Fibroblast of lung (primary cell): ENCODE measurements around the gene COQ3. TPM values are rescaled to one million over a fixed set of nuclear protein-coding genes. Genes with fewer than 3 reads are reported as not detected.

Experiments used
- DNase-seq, 2 donors: peaks; one replicate each; pipeline versions ENCODE4 v3.0.0 to v3.0.0-alpha.2; 2010; ENCODE audit warnings: low read depth in 2 of 2
- H2AFZ ChIP-seq: 2 replicates; pipeline ENCODE4 v1.5.1; 2012; ENCODE audit warnings: low read length, control low read depth, inconsistent platforms
- H3K27ac ChIP-seq: 2 replicates; pipeline ENCODE4 v1.5.1; 2011; ENCODE audit warnings: low read length, control low read depth; ENCODE audit not compliant: insufficient read depth
- H3K27me3 ChIP-seq: 2 replicates; pipeline ENCODE4 v1.5.1; 2011; ENCODE audit warnings: mild to moderate bottlenecking, low read length; ENCODE audit not compliant: control insufficient read depth, insufficient read depth
- H3K36me3 ChIP-seq: 2 replicates; pipeline ENCODE4 v1.5.1; 2011; ENCODE audit warnings: low read length; ENCODE audit not compliant: control insufficient read depth, insufficient read depth
- H3K4me1 ChIP-seq: 2 replicates; pipeline ENCODE4 v1.5.1; 2011; ENCODE audit warnings: low read length; ENCODE audit not compliant: control insufficient read depth, insufficient read depth; ENCODE audit errors: extremely low read depth
- H3K4me2 ChIP-seq: 2 replicates; pipeline ENCODE4 v1.5.1; 2011; ENCODE audit warnings: low read length, control low read depth; ENCODE audit not compliant: insufficient read depth; ENCODE audit errors: extremely low read depth
- H3K4me3 ChIP-seq, 4 experiments: fragments of 200-600 bp in 1 of 4; sonication (generic) in 1 of 4; replicated peaks in 1 of 4; 2 replicates each; pipeline ENCODE4 v1.5.1; 2011 to 2016; ENCODE audit warnings: low read length in 4 of 4, low read depth in 3 of 4, mild to moderate bottlenecking in 3 of 4, control low read depth in 2 of 4, inconsistent platforms in 1 of 4, mixed read lengths in 1 of 4; ENCODE audit not compliant: insufficient read depth in 1 of 4; ENCODE audit errors: control extremely low read depth in 1 of 4
- H3K79me2 ChIP-seq: 2 replicates; pipeline ENCODE4 v1.5.1; 2012; ENCODE audit warnings: mild to moderate bottlenecking, low read length, inconsistent platforms; ENCODE audit not compliant: control insufficient read depth, insufficient read depth
- H3K9ac ChIP-seq: 2 replicates; pipeline ENCODE4 v1.5.1; 2011; ENCODE audit warnings: mild to moderate bottlenecking, low read length, control low read depth; ENCODE audit not compliant: insufficient read depth
- H3K9me3 ChIP-seq: 2 replicates; pipeline ENCODE4 v1.5.1; 2012; ENCODE audit warnings: low read depth, low read length; ENCODE audit not compliant: control insufficient read depth, insufficient read depth
- H4K20me1 ChIP-seq: 2 replicates; pipeline ENCODE4 v1.5.1; 2011; ENCODE audit warnings: low read length; ENCODE audit not compliant: control insufficient read depth, insufficient read depth; ENCODE audit errors: extremely low read depth
- EZH2 ChIP-seq: IDR thresholded peaks from 2 replicates; pipeline ENCODE4 v1.5.1; 2012; ENCODE audit warnings: low read length, control low read depth, mild to moderate bottlenecking; ENCODE audit errors: missing control alignments
- polyA minus RNA-seq: library from RNA; depleted of rRNA, polyadenylated mRNA; stranded (reverse); fragments of >200 nt; gene quantifications from 2 replicates; pipeline ENCODE4 v1.2.3, GENCODE V29; 2011; ENCODE audit warnings: low replicate concordance
- polyA plus RNA-seq, 2 donors: library from polyadenylated mRNA; depleted of rRNA in 1 of 2; stranded (reverse) in 1 of 2; unstranded in 1 of 2; fragments of >200 nt; gene quantifications; 2 replicates each; pipeline ENCODE4 v1.2.1, GENCODE V29; 2011 to 2012; ENCODE audit warnings: missing spikeins in 1 of 2
- total RNA-seq: library from RNA; depleted of rRNA; stranded (reverse); fragments of >200 nt; gene quantifications from 2 replicates; pipeline ENCODE4 v1.2.1, GENCODE V29; 2014
- TF ChIP-seq, protein P1 (sequence below), 2 donors: IDR thresholded peaks in 1 of 2; conservative IDR thresholded peaks in 1 of 2; 1 replicate in 1 of 2; 2 replicates in 1 of 2; pipeline ENCODE4 v1.5.1; 2011 to 2012; ENCODE audit warnings: low read length in 2 of 2, control low read depth in 1 of 2, inconsistent platforms in 1 of 2, low read depth in 1 of 2, mild to moderate bottlenecking in 1 of 2

COQ3 gene, protein sequence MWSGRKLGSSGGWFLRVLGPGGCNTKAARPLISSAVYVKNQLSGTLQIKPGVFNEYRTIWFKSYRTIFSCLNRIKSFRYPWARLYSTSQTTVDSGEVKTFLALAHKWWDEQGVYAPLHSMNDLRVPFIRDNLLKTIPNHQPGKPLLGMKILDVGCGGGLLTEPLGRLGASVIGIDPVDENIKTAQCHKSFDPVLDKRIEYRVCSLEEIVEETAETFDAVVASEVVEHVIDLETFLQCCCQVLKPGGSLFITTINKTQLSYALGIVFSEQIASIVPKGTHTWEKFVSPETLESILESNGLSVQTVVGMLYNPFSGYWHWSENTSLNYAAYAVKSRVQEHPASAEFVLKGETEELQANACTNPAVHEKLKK
- total RNA-seq (4.6 and 5.3 TPM in 2 replicates), polyA plus RNA-seq (13.3 and 16.5 TPM in 2 replicates), polyA minus RNA-seq (1.1 TPM in 1 of 2 replicates, not detected in the other)
- polyA plus RNA-seq (2012): 10.9 and 13.9 TPM in 2 replicates

DNA sequence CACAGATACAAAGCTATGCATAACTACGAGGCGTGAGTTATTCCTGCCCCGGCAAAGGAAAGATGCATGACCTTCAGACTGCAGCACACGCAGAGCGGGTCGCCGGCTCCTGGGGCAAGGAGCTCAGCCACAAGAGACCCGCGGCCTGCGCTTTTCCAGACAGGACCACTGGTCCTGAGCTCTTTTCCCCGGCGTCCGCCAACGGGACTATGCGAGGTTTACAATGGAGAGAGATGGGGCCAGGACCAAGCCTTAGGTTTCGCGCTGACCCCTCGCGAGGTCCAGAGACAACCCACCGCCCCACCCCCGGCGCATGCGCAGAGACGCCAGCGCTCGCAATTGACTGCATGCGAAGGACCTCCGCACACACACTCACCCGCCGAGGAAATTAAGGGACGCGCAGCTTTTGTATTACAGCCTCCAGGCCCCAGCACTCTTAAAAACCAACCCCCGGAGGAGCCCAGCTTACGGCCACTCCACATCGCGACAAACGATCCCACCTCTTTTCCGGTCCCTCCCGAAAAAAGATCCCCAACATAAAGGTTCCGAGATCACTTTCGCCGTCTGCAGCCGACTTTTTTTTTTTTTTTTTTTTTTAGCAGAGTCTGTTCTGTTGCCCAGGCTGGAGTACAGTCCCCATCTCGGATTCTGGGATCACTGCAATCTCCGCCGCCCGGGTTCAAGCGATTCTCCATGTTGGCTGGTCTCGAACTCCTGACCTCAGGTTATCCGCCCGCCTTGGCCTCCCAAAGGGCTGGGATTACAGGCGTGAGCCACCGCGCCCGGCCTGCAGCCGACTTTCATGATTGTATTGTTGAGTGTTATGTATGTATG lies at the start of gene COQ3:
Gene COQ3, minus strand, starts transcription at position 498 of the 834 bp plus-strand sequence. Its CDS starts 16 bp downstream, at position 482.
- Histone ChIP-seq H3K79me2 (no peaks in the 10 kb centered on the region), H3K4me3 (peak within 1 kb of the TSS; percentile 85 to 93 (median 89)), H3K36me3 (no peaks in the 10 kb centered on the region), H3K4me2 (peak within 1 kb of the TSS; percentile 84), H3K9me3 (no peaks in the 10 kb centered on the region), H2AFZ (peak within 1 kb of the TSS; percentile 87), H4K20me1 (no peaks in the 10 kb centered on the region), H3K27me3 (no peaks in the 10 kb centered on the region), H3K9ac (peak within 1 kb of the TSS; percentile 93), H3K27ac (peak within 1 kb of the TSS; percentile 90), H3K4me1 (no peaks in the 10 kb centered on the region)
- TF ChIP-seq, protein P1, sequence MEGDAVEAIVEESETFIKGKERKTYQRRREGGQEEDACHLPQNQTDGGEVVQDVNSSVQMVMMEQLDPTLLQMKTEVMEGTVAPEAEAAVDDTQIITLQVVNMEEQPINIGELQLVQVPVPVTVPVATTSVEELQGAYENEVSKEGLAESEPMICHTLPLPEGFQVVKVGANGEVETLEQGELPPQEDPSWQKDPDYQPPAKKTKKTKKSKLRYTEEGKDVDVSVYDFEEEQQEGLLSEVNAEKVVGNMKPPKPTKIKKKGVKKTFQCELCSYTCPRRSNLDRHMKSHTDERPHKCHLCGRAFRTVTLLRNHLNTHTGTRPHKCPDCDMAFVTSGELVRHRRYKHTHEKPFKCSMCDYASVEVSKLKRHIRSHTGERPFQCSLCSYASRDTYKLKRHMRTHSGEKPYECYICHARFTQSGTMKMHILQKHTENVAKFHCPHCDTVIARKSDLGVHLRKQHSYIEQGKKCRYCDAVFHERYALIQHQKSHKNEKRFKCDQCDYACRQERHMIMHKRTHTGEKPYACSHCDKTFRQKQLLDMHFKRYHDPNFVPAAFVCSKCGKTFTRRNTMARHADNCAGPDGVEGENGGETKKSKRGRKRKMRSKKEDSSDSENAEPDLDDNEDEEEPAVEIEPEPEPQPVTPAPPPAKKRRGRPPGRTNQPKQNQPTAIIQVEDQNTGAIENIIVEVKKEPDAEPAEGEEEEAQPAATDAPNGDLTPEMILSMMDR (conservative IDR thresholded peaks at IDR 0.05 in 1 of 2, IDR thresholded peaks at IDR 0.05 in 1 of 2; ENCODE audit: low read depth in 1 of 2, low read length in 2 of 2): no peak
- no peak for TF ChIP-seq EZH2
- DNase-seq: peak; percentile 78 to 82

DNA sequence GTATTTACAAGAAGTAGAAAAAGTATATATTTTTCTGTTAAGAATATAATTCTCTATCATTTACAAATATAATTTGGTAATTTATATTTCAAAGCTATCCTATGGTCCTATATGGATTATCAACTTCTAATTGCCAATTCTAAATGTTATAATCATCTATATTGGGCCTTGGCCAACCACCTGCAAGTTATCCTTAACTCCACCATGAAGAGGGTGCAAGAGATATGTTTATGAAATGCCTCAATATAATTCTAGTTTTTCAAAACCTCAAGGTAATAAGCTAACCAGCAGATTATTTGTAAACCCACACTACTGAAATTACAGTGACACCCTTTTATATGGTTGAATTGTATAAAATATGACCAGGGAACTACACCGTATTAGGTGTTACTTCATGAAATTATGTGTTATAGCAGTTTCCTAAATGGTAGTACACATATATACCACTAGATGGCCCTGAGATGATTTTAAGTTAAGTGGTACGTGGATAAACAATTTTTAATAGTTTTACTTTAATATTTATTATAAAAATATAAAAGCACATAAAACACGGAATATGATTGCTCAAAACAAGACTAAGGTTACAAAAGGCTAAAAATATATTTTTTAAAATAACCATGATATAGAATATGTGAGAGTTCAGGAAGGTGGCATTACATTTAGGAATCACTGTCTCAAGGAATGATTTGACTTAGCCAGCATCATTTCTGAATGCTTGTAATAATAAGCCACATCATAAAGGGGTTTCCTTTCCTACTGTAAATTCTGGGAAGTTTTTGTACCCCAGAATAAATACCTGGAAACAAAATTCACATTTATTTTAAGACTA lies 40.9 kb upstream of the COQ3 start:
- Histone ChIP-seq H4K20me1 (no peaks in the 10 kb centered on the region), H3K9me3 (no peaks in the 10 kb centered on the region), H3K79me2 (no peaks in the 10 kb centered on the region), H3K27ac (no peak overlapping the region), H2AFZ (no peak overlapping the region), H3K27me3 (no peaks in the 10 kb centered on the region), H3K36me3 (no peaks in the 10 kb centered on the region), H3K4me2 (no peak overlapping the region), H3K4me1 (peaks cover 4% of the 10 kb centered on the region), H3K4me3 (no peak overlapping the region), H3K9ac (no peak overlapping the region)
- TF ChIP-seq EZH2: no peak
- TF ChIP-seq, protein P1 (conservative IDR thresholded peaks at IDR 0.05 in 1 of 2, IDR thresholded peaks at IDR 0.05 in 1 of 2; ENCODE audit: low read depth in 1 of 2, low read length in 2 of 2): peak in 1 of 2 donors; percentile 50
- peak; percentile 30 to 55 for DNase-seq
